ENCODE measurements around the gene PKM. TPM values are rescaled to one million over a fixed set of nuclear protein-coding genes. Genes with fewer than 3 reads are reported as not detected.

Gene PKM
- total RNA-seq, 1 experiment from 2014 or later = 1,026 TPM

GRCh38 chr15:72205896-72206676 lies 24.9 kb downstream of the PKM start:
- H2BK15ac ChIP-seq (ENCODE audit: low read depth, low read length) = no peak overlapping the region
- no peak overlapping the region for H3K23ac ChIP-seq (ENCODE audit: insufficient read length, low read depth, low read length)
- Mint-ChIP-seq H3K36me3 (ENCODE audit: insufficient read depth in 1 of 3, low read depth in 3 of 3) (peaks cover 68 to 98% (median 98%) of the 10 kb centered on the region in 3 experiments), H3K4me1 (no peaks in the 10 kb centered on the region), H3K9me3 (no peaks in the 10 kb centered on the region), H3K27ac (no peak overlapping the region), H3K27me3 (ENCODE audit: low read depth) (no peaks in the 10 kb centered on the region), H3K4me3 (no peak overlapping the region)
- no peak overlapping the region for H2BK12ac ChIP-seq (ENCODE audit: insufficient read length, low read depth, low read length)
- H2AFZ ChIP-seq (ENCODE audit: low read length) = no peak overlapping the region
- no peak overlapping the region for H3K56ac ChIP-seq (ENCODE audit: insufficient read length, low read depth, low read length)
- H3K4me2 ChIP-seq (ENCODE audit: insufficient read depth, insufficient read length, low read length) = no peak overlapping the region
- H3T11ph ChIP-seq (ENCODE audit: low read length) = no peak overlapping the region
- H3K27me3 ChIP-seq (ENCODE audit: insufficient read depth, low read length) = no peaks in the 10 kb centered on the region
- H3K18ac ChIP-seq (ENCODE audit: insufficient read length, low read depth, low read length) = no peak overlapping the region
- no peaks in the 10 kb centered on the region for H3K4me1 ChIP-seq (ENCODE audit: insufficient read depth, low read length)
- no peak overlapping the region for H4K5ac ChIP-seq (ENCODE audit: insufficient read length, low read depth, low read length)
- no peaks in the 10 kb centered on the region for H4K20me1 ChIP-seq (ENCODE audit: control insufficient read depth, insufficient read depth, insufficient read length)
- no peaks in the 10 kb centered on the region for H3K23me2 ChIP-seq (ENCODE audit: insufficient read length, low read depth, low read length, poor library complexity, severe bottlenecking)
- no peak overlapping the region for H3K14ac ChIP-seq (ENCODE audit: insufficient read depth, low read length)
- no peaks in the 10 kb centered on the region for H3K79me2 ChIP-seq (ENCODE audit: insufficient read depth, low read length)
- H3K27ac ChIP-seq (ENCODE audit: insufficient read length, low read depth, low read length) = no peak overlapping the region
- no peak for DNase-seq
- WGBS (ENCODE audit: extremely low coverage, insufficient read length, low lambda C conversion rate) = no CpG with 5 or more reads among the region's 10 CpGs
- no peak overlapping the region for H4K8ac ChIP-seq (replicated peaks; ENCODE audit: insufficient read length, low read depth, low read length)
- no peak overlapping the region for H3K9ac ChIP-seq (ENCODE audit: extremely low read depth, insufficient read length, low read length)
- no peak overlapping the region for H2AK5ac ChIP-seq (ENCODE audit: insufficient read length, low read length)
- H2BK120ac ChIP-seq (ENCODE audit: low read depth, low read length, poor library complexity, severe bottlenecking) = no peak overlapping the region
- H2BK20ac ChIP-seq (ENCODE audit: low read depth, low read length, poor library complexity, severe bottlenecking) = no peak overlapping the region
- no peak overlapping the region for H2BK5ac ChIP-seq (ENCODE audit: insufficient read length, low read length)
- no peak overlapping the region for H4K91ac ChIP-seq (ENCODE audit: insufficient read length, low read depth, low read length)
- TF ChIP-seq CTCF (conservative IDR thresholded peaks at IDR 0.05) = no peak
- no peak overlapping the region for H3K4ac ChIP-seq (ENCODE audit: low read depth, low read length)
- no peaks in the 10 kb centered on the region for H3K9me3 ChIP-seq (ENCODE audit: control insufficient read depth, low read depth, low read length)
- no peaks in the 10 kb centered on the region for H3K79me1 ChIP-seq (ENCODE audit: insufficient read depth, low read depth, low read length, poor library complexity, severe bottlenecking)
